SU-DHL-6 (cell line): ENCODE results near the gene AGR2.

Experiments used
- CTCF ChIP-seq: fragments of 200-600 bp; sonication (generic); IDR thresholded peaks from one replicate; pipeline ENCODE4 v1.5.1; 2017; ENCODE audit warnings: antibody characterized with exemption, mild to moderate bottlenecking, low read length, moderate library complexity; ENCODE audit not compliant: insufficient read depth, poor library complexity, severe bottlenecking
- EZH2phosphoT487 ChIP-seq: fragments of 200-600 bp; sonication (generic), shearing (Covaris generic); conservative IDR thresholded peaks from 2 replicates; pipeline ENCODE4 v1.6.1; 2018; ENCODE audit warnings: mild to moderate bottlenecking, antibody characterized with exemption, low read length, moderate library complexity, mixed read lengths

GRCh38 chr7:16810112-16810511, 5.3 kb upstream of the AGR2 start:
- TF ChIP-seq CTCF = no peak
- TF ChIP-seq EZH2phosphoT487 = no peak
